ENCODE measurements around the gene RENBP. TPM values are rescaled to one million over a fixed set of nuclear protein-coding genes. Genes with fewer than 3 reads are reported as not detected.
A peak's percentile ranks its signal among the peaks of the same experiment; 100 is the strongest.

The RENBP gene
- total and polyA plus RNA-seq, 9 of the 15 experiments (the other 6 are each of a cell fraction or from before 2014, with no cell fraction given), result 0.07 to 14.8 (median 10.6) TPM; not detected in 1

GRCh38 chrX:153934762-153935325 lies 9.6 kb downstream of the RENBP start, which contains the start of gene NAA10 (continued):
- TF ChIP-seq PHF8 (IDR thresholded peaks at IDR 0.05; ENCODE audit: borderline replicate concordance, low read length) (peak; percentile 70; the same call in 1 of the 2 replicates), HDAC3 (IDR thresholded peaks at IDR 0.05; ENCODE audit: borderline replicate concordance, partially characterized antibody) (no peak), CCNT2 (IDR thresholded peaks at IDR 0.05; ENCODE audit: borderline replicate concordance, extremely low read depth, insufficient read length, low read depth, low read length) (peak; percentile 55), PTBP1 (IDR thresholded peaks at IDR 0.05; ENCODE audit: low read depth, low read length) (no peak), POLR2G (IDR thresholded peaks at IDR 0.05; ENCODE audit: low read depth, low read length) (peak; percentile 80), ZNF324 (CRISPR knock-in tag; IDR thresholded peaks at IDR 0.05) (no peak), ZNF277 (CRISPR knock-in tag; IDR thresholded peaks at IDR 0.05; ENCODE audit: borderline replicate concordance) (no peak), RBM25 (IDR thresholded peaks at IDR 0.05; ENCODE audit: low read depth, low read length, severe bottlenecking) (peak; percentile 66), FOXJ3 (CRISPR knock-in tag; IDR thresholded peaks at IDR 0.05) (no peak), ZNF224 (CRISPR knock-in tag; IDR thresholded peaks at IDR 0.05) (no peak), ELF1 (tag; IDR thresholded peaks at IDR 0.05) (peak; percentile 50; the same call in 1 of the 2 replicates), IRF9 (tag; IDR thresholded peaks at IDR 0.05) (no peak), ZFP30 (CRISPR knock-in tag; IDR thresholded peaks at IDR 0.05; ENCODE audit: borderline replicate concordance) (no peak), SRSF9 (IDR thresholded peaks at IDR 0.05; ENCODE audit: borderline replicate concordance, low read depth, low read length) (no peak), ZC3H11A (IDR thresholded peaks at IDR 0.05; ENCODE audit: low read depth, low read length) (no peak), ZBTB9 (CRISPR knock-in tag; IDR thresholded peaks at IDR 0.05) (no peak), ZNF282 (CRISPR knock-in tag; IDR thresholded peaks at IDR 0.05) (no peak), ZNF76 (CRISPR knock-in tag; IDR thresholded peaks at IDR 0.05; ENCODE audit: borderline replicate concordance) (no peak), ZNF584 (CRISPR knock-in tag; IDR thresholded peaks at IDR 0.05; ENCODE audit: low read depth) (no peak), YY1 (IDR thresholded peaks at IDR 0.05; ENCODE audit: borderline replicate concordance in 1 of 3, control insufficient read depth in 1 of 3, extremely low read depth in 1 of 3, insufficient read depth in 3 of 3, insufficient read length in 1 of 3, insufficient replicate concordance in 2 of 3, low read depth in 1 of 3, low read length in 2 of 3) (peak in 1 of 3 experiments; percentile 36), CREB1 (IDR thresholded peaks at IDR 0.05) (no peak), CREB1 (CRISPR knock-in tag; IDR thresholded peaks at IDR 0.05) (no peak), ZNF561 (CRISPR knock-in tag; conservative IDR thresholded peaks at IDR 0.05) (no peak), RAD51 (IDR thresholded peaks at IDR 0.05; ENCODE audit: borderline replicate concordance, low read depth) (no peak), TAF7 (tag; IDR thresholded peaks at IDR 0.05) (no peak), ETV1 (tag; conservative IDR thresholded peaks at IDR 0.05; ENCODE audit: low read depth) (no peak)
